ENCODE data around the gene DNAJB12.
A peak's percentile ranks its signal among the peaks of the same experiment; 100 is the strongest.

The DNAJB12 gene

GRCh38 chr10:72295330-72295910 lies 59.3 kb downstream of the DNAJB12 start:
- DNase-seq (ENCODE audit: low read depth in 3 of 3): no peak

GRCh38 chr10:72292223-72292691 lies 62.5 kb downstream of the DNAJB12 start:
- peak in 1 of 3 experiments; percentile 74 for DNase-seq (ENCODE audit: low read depth in 3 of 3)

- no peak for DNase-seq (ENCODE audit: low read depth in 3 of 3)
Observed at GRCh38 chr10:72291019-72291532, 63.6 kb downstream of the DNAJB12 start.

- no peak for DNase-seq (ENCODE audit: low read depth in 3 of 3)
Observed at GRCh38 chr10:72285972-72286521, 68.7 kb downstream of the DNAJB12 start.

- no peak for DNase-seq (ENCODE audit: low read depth in 3 of 3)
Observed at GRCh38 chr10:72283131-72283530, 71.6 kb downstream of the DNAJB12 start.
